ENCODE measurements around the gene GPC5. TPM values are rescaled to one million over a fixed set of nuclear protein-coding genes. Genes with fewer than 3 reads are reported as not detected.

GPC5 gene
- total RNA-seq, 1 donor from 2014 or later = 0.99 TPM

DNA sequence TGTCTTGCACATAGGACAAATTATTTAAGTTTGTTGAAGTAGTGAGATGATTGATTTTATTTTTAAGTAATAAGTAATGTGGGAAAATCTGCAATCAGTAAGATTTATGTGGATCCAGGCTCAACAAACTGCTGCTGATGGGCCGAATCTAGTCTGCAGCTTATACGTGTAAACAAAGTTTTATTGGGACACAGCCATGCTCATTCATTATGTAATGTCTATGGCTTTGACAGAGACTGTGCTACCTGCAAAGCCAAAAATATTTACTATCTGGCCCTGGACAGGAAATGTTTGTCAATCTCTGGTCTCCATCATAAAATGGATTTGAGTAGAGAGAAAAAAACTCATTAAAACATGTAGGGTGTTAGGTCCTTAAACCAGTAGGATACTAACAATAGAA, 728.0 kb downstream of the GPC5 start:
- Mint-ChIP-seq H3K27ac (ENCODE audit: unreplicated experiment) (no peak overlapping the region), H3K9me3 (ENCODE audit: low read depth) (no peaks in the 10 kb centered on the region), H3K36me3 (ENCODE audit: low read depth) (no peaks in the 10 kb centered on the region), H3K27me3 (ENCODE audit: low read depth) (peaks cover 7% of the 10 kb centered on the region), H3K4me1 (ENCODE audit: low read depth) (no peaks in the 10 kb centered on the region), H3K4me3 (ENCODE audit: unreplicated experiment) (no peak overlapping the region)
- no peak for DNase-seq (ENCODE audit: low spot score)
- TF ChIP-seq, protein P1, sequence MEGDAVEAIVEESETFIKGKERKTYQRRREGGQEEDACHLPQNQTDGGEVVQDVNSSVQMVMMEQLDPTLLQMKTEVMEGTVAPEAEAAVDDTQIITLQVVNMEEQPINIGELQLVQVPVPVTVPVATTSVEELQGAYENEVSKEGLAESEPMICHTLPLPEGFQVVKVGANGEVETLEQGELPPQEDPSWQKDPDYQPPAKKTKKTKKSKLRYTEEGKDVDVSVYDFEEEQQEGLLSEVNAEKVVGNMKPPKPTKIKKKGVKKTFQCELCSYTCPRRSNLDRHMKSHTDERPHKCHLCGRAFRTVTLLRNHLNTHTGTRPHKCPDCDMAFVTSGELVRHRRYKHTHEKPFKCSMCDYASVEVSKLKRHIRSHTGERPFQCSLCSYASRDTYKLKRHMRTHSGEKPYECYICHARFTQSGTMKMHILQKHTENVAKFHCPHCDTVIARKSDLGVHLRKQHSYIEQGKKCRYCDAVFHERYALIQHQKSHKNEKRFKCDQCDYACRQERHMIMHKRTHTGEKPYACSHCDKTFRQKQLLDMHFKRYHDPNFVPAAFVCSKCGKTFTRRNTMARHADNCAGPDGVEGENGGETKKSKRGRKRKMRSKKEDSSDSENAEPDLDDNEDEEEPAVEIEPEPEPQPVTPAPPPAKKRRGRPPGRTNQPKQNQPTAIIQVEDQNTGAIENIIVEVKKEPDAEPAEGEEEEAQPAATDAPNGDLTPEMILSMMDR (IDR thresholded peaks at IDR 0.05) = no peak

DNA sequence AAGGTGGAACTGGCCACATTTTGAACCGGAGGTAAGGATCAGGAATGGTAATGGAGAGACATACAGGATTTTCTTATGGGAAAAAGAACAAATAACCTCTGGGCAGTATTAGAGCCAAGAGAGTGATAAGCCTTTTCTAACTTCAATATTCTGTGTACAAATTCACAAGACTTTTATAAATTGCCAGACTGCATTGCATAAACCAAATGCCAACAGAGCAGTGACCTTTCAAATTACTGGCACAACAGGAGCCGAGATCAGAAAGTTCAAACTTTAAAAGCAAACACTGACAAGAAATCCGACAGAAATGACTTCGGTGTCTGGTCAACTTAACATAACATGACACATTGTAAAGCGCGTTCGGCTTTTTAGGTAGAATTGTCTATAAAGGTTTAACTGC, 737.1 kb downstream of the GPC5 start:
- H3K9me3 Mint-ChIP-seq (ENCODE audit: low read depth) = no peaks in the 10 kb centered on the region
- DNase-seq (ENCODE audit: low spot score) = no peak
- H3K36me3 Mint-ChIP-seq (ENCODE audit: low read depth) = no peaks in the 10 kb centered on the region
- H3K27ac Mint-ChIP-seq (ENCODE audit: unreplicated experiment) = no peak overlapping the region
- TF ChIP-seq, protein P1 (IDR thresholded peaks at IDR 0.05) = no peak
- peaks cover 7% of the 10 kb centered on the region for H3K27me3 Mint-ChIP-seq (ENCODE audit: low read depth)
- H3K4me1 Mint-ChIP-seq (ENCODE audit: low read depth) = no peaks in the 10 kb centered on the region
- no peak overlapping the region for H3K4me3 Mint-ChIP-seq (ENCODE audit: unreplicated experiment)

DNA sequence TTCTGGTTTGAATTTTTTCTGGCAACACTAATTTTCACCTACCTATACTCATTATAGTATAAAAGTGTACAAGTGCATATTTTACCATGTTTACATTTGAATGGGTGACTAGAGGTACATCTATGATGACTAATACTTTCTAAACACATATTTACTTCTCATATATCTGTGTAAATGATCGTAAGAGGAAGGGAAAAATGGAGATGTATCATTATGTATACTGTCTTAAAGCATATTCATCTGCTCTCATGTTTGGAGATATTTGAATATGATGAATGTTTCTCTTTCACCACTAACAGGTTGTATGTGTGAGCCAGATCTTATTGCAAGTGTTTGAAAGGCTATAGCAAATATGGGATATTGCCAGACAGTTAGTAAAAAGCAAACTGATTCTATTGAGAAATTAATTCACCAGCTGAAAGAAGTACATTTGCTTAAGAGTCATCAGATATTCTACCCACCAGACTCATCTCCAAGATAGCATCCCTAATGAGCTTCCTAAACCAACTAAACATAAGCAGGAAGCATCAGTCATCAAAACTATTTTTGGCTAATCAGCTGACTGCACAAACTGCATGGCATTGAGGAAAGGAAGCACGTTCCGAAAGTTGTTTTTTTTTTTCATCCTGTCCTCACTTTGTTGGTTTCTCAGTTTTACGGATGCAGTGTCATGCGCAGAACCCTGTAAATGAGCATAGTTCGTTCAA, 738.2 kb downstream of the GPC5 start:
- DNase-seq (ENCODE audit: low spot score) = no peak
- TF ChIP-seq, protein P1 (IDR thresholded peaks at IDR 0.05) = no peak

DNA sequence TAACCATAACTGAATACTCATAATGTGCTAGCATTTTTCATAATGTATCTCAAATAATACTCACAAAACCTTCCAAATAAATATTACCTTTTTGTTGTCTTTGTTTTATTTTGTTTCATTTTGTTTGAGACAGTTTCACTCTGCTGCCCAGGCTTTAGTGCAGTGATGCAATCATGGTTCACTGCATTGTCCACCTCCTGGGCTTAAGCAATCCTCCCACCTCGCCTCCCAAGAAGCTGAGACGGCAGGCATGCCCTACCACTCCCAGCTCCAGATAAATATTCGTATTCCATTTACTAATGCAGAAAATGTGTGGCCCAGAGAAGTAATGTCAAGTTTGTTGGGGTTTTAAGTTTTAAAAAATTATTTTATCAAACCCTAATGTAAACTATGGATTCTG, 739.1 kb downstream of the GPC5 start:
- no peaks in the 10 kb centered on the region for H3K4me1 Mint-ChIP-seq (ENCODE audit: low read depth)
- TF ChIP-seq, protein P1 (IDR thresholded peaks at IDR 0.05) = no peak
- no peak overlapping the region for H3K27ac Mint-ChIP-seq (ENCODE audit: unreplicated experiment)
- DNase-seq (ENCODE audit: low spot score) = no peak
- H3K36me3 Mint-ChIP-seq (ENCODE audit: low read depth) = no peaks in the 10 kb centered on the region
- H3K4me3 Mint-ChIP-seq (ENCODE audit: unreplicated experiment) = no peak overlapping the region
- peaks cover 14% of the 10 kb centered on the region for H3K27me3 Mint-ChIP-seq (ENCODE audit: low read depth)
- no peaks in the 10 kb centered on the region for H3K9me3 Mint-ChIP-seq (ENCODE audit: low read depth)

More for the DNA sequence above, 738.2 kb downstream of the GPC5 start:
- Mint-ChIP-seq H3K4me1 (ENCODE audit: low read depth) (no peaks in the 10 kb centered on the region), H3K4me3 (ENCODE audit: unreplicated experiment) (no peak overlapping the region), H3K36me3 (ENCODE audit: low read depth) (no peaks in the 10 kb centered on the region), H3K9me3 (ENCODE audit: low read depth) (no peaks in the 10 kb centered on the region), H3K27me3 (ENCODE audit: low read depth) (peaks cover 14% of the 10 kb centered on the region), H3K27ac (ENCODE audit: unreplicated experiment) (no peak overlapping the region)

DNA sequence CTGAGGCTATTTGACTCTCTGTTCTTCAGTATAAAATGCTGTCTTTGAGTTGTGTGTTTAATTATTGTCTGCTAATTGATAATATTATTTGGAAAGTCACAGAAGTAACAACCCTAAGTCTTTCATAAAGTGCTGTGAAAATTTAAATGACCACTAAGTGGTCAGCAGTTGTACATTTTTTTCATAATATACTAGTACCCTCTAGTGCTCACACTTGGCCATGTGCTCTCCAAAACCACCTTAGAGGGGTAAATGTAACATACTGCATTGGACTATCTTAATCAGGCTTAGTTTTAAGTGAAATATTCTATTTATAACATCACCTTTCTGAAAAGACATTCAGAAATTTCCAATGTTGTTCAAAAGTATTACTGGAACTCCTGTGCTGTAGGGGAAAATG, 745.3 kb downstream of the GPC5 start:
- no peaks in the 10 kb centered on the region for H3K9me3 Mint-ChIP-seq (ENCODE audit: low read depth)
- H3K27me3 Mint-ChIP-seq (ENCODE audit: low read depth) = peaks cover 11% of the 10 kb centered on the region
- no peak overlapping the region for H3K4me3 Mint-ChIP-seq (ENCODE audit: unreplicated experiment)
- TF ChIP-seq, protein P1 (IDR thresholded peaks at IDR 0.05) = peak; percentile 26
- no peaks in the 10 kb centered on the region for H3K36me3 Mint-ChIP-seq (ENCODE audit: low read depth)
- no peak overlapping the region for H3K27ac Mint-ChIP-seq (ENCODE audit: unreplicated experiment)
- no peak for DNase-seq (ENCODE audit: low spot score)
- no peaks in the 10 kb centered on the region for H3K4me1 Mint-ChIP-seq (ENCODE audit: low read depth)

Data from chondrocyte (in vitro differentiated cells).